Ovary (tissue), 3 donors: ENCODE measurements around the gene RSKR.

Experiments
- EP300 ChIP-seq: sonication (generic); formaldehyde crosslinking; IDR thresholded peaks from one replicate; pipeline ENCODE4 v1.6.1; 2017; ENCODE audit warnings: antibody characterized with exemption
- POLR2A ChIP-seq: fragments of 450-650 bp; IDR thresholded peaks from one replicate; pipeline ENCODE4 v1.6.1; 2017; ENCODE audit warnings: antibody characterized with exemption, mild to moderate bottlenecking, moderate library complexity
- TF ChIP-seq, protein P1 (sequence below), 3 donors: fragments of 450-650 bp in 2 of 3; fragments of 200-600 bp in 1 of 3; IDR thresholded peaks; one replicate each; pipeline versions ENCODE4 v1.5.1 to v1.8.0; 2016 to 2022; ENCODE audit warnings: antibody characterized with exemption in 3 of 3, mild to moderate bottlenecking in 1 of 3
- donor health status: DM: no; HTN: no; CAD: no.

DNA sequence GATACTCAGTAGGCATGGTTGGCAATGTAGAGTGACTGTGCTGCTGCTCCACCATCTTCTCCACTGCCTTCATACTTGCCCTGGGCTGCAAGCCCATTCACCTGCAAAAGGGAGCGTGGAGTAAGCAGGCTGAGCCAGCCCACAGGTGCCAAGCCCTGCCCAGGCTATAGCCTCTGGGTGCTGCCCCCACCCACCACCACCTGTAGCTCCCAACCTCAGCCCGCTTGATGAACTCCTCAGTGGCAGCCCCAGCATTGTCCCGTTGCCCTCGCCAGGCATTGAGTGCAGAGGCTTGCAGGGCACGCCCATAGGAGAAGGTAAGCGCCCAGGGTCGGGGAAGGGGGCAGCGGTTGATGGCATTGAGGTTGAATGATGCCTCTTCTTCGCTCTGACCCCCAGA, 40.5 kb downstream of the RSKR start:
- no peak for TF ChIP-seq POLR2A
- TF ChIP-seq, protein P1, sequence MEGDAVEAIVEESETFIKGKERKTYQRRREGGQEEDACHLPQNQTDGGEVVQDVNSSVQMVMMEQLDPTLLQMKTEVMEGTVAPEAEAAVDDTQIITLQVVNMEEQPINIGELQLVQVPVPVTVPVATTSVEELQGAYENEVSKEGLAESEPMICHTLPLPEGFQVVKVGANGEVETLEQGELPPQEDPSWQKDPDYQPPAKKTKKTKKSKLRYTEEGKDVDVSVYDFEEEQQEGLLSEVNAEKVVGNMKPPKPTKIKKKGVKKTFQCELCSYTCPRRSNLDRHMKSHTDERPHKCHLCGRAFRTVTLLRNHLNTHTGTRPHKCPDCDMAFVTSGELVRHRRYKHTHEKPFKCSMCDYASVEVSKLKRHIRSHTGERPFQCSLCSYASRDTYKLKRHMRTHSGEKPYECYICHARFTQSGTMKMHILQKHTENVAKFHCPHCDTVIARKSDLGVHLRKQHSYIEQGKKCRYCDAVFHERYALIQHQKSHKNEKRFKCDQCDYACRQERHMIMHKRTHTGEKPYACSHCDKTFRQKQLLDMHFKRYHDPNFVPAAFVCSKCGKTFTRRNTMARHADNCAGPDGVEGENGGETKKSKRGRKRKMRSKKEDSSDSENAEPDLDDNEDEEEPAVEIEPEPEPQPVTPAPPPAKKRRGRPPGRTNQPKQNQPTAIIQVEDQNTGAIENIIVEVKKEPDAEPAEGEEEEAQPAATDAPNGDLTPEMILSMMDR (IDR thresholded peaks at IDR 0.05): no peak
- no peak for TF ChIP-seq EP300
